A172 (cell line): ENCODE data around the gene PTPRM. TPM values are rescaled to one million over a fixed set of nuclear protein-coding genes. Genes with fewer than 3 reads are reported as not detected.

Experiments
- DNase-seq: peaks from one replicate; pipeline ENCODE4 v3.0.0-alpha.2; 2015; ENCODE audit warnings: low spot score
- total RNA-seq: library from RNA; depleted of rRNA; stranded (reverse); fragments of >200 nt; shearing (Covaris generic); gene quantifications from 2 replicates; pipeline ENCODE4 v1.2.3, GENCODE V29; 2014

PTPRM gene
- total RNA-seq, 1 experiment from 2014 or later, result 26.4 TPM

DNA sequence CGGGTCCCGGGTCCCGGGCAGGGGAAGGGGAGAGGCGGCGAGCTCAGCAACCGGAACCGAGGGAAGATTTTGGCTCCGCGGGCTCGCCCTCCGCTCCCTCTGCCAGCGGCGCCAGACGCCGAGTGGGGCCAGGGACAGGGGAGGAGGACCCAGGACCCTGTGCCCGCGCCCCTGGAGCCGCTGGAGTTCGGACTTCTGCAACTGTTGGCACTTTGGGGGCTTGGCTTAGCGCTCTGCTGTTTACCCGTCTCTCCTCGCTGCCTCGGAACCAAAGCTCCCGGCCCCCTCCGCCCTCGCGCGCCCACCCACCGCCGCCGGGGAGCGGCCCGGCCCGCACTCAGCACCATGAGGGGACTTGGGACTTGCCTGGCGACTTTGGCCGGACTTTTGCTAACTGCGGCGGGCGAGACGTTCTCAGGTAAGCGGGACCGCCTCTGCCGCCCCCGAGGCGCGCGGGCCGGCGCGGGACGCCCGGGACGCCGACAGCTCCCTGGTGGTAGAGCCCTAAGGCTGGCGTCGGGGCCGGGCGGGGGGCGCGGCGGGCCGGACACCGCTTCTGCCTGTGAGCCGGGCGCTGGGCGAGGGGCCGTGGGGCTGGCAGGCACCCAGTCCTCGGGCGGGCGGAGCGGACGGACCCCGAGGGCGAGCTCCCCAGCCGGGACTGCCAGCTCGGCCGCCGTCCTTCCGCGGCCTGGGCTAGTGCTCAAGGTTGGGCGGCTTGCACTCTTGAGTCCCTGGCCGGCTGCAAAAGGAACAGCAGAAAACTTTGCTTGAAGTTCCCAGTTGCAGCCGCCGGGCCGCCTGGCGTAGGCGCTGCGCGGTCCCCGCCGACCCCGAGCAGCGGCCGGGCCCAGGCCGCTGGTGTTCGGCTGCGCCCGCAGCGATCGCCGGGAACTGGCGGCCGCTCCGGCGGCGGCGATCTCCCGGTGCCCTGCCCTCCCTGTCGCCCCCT lies 634 bp downstream of the PTPRM start:
- no peak for DNase-seq

GRCh38 chr18:7568426-7568825 lies 1.3 kb downstream of the PTPRM start:
- DNase-seq, result no peak

GRCh38 chr18:7571626-7572025 lies 4.5 kb downstream of the PTPRM start:
- DNase-seq, result no peak

GRCh38 chr18:7572822-7573221 lies 5.7 kb downstream of the PTPRM start:
- DNase-seq, result no peak

DNA sequence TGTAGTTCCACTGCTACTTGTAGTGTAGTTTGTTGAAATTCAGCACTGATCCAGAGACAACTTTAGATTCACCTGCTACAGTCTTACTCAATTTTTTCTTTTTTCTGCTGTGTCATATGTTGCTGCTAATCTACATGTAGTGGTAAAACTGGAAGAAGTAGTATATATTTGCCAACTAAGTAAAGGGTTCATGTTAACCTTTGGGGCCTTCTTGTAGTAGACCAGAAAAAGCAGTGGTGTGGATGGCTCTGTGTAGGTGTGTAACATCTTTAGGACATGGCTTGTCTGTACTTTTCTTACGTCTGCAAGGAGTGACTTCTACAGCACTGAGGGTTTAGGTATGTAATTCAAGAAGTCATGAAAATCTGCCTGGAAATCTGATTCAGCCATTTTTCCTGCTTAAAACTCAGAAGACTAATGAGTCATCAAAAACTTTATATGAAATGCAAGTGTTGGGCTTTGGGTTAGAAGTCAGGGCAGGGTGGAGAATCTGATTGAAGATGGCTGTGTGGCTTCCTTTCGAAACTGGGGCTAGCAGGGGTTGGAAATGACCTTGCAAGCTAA lies 8.4 kb downstream of the PTPRM start:
- DNase-seq, result no peak

- no peak for DNase-seq
Measured at GRCh38 chr18:7576077-7576476, 9.0 kb downstream of the PTPRM start.

GRCh38 chr18:7576685-7577084 lies 9.6 kb downstream of the PTPRM start:
- peak; percentile 58 for DNase-seq

DNA sequence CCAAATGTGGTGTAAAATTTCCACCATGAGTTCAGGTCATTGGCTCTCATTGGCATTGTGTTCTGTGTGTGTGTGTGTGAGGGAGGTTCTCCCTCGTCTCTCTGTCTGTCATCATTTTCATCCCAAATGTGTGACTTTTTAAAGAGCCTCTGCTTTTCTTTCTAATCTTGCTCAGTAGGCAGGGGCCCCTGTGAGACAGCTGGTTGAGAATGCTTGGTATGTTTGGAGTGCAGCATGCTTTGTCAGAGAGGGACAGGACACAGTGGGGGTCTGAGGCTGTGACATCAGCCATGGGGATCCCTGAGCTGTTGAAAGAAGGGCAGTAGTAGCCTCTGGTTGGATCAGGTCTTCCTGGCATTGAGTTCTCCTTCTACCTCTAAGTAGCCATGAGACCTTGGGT lies 10.6 kb downstream of the PTPRM start:
- DNase-seq, result peak; percentile 81

DNA sequence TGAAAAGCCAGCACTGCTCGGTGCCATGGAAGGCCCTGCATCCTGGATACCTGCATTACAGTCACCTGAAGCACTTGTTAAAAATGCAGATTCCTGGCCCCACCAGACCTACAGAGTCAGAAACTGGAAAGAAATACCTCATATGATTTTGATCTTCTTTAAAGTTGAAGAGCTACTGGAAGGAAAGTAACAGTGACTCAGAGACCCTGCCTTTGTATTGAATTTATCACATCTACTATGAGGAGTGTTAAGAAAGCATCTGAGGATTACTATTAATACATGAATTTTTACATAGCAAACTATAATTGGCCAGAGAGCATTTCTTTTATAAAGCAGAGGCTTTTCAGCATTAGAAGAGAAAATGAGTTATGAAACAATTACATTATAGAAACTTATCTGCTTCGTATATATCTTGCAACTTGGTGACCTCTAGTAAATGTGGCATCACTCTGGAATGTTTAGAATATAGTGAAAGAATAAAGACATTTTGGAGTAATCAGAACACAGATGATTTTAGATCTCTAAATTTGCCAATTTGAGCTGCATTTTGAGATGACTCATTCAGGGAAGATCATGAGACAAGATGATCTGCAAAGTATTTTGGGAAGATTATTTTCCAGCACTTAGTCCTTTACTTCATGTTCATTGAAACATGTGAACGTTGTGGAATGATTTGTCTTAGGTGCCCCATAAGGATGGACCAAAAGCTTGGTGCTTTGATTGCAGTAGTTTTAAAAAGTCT lies 12.2 kb downstream of the PTPRM start:
- DNase-seq, result no peak

DNA sequence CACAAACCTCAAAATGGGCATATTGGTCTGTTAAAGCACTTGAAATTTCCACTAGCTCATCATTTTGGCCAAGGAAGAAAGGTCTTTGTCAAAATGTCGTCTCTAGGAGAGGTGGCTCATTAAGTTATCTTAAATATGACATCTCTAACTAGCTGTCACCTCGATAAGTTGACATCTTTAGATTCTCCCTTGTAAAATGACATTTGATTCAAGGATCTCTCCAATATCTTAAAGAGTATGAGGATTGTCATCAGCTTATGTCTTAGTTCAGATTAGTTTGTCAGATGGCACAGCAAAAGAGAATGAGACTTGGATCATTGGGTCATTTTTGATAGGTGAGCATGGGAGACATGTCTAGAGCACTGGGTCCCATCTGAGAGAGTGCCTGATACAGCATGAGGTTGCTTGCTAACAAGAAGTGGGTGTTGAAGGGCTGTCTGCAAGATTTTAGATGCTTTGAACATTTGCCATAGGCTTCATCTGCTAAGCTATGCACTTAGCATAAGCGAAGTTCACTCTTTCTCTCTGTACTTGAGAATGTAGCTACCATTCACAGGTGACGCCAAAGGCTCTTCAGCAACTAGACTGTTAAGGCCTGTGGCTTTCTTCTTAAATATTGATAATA lies 12.9 kb downstream of the PTPRM start:
- no peak for DNase-seq

- no peak for DNase-seq
Measured at GRCh38 chr18:7584646-7585275, 17.6 kb downstream of the PTPRM start.

DNA sequence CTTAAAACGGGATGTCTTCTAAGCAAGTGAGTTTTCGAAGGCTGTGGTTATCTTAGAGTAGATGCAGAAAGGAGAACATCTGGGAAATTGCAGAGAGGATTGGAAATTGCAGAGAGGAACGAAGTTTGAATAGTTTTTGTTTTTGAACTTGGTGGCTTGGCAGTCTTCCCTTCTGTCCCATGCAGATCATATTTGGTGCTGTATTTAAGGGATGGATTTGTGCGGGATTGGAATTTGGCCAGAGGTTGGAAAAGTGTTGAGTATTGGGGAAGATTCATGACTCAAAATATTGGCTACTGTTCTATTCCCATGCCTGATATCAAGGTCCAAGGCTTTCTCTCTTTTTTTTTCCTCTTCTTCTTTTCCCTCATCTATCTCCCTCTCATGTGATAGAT lies 18.2 kb downstream of the PTPRM start:
- no peak for DNase-seq

- DNase-seq, result no peak
Measured at GRCh38 chr18:7586379-7586778, 19.3 kb downstream of the PTPRM start.

GRCh38 chr18:7590826-7591560 lies 23.9 kb downstream of the PTPRM start:
- DNase-seq, result no peak

DNA sequence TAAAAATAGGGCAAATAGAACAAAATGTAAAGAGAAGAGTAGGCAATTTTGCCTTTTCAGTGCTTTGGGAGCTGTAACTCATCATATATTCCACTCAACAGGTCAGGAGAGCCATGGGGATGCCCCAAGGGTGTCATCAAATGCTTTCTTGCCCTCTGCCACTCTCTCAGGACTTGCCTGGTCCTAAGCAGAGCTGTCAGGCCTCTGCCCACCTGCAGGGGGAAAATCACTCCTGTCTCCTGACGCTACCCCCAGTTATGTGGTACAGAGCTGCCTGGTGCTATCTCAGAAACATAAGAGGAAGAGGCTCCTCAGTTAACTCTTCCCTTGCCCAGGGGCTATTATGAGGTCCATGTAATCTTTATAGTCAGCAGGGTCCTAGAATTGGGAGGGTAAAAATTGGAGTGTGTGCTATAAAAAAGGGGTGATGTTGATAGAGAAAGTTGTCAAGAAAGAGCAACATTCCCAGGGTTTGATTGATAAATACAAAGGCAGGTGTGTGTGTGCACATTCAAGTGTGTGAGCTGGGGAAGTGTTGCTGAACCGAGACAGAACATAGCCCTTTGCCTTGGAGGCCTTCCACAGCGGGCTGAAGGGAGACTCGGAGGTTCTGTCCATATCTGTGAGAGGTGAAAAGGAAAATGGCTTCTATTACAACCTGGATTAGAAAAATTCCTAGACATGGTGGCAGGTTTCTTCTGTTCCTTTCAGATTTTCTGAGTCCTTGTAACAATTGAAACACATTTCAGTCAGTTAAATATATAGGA lies 25.4 kb downstream of the PTPRM start:
- no peak for DNase-seq

DNA sequence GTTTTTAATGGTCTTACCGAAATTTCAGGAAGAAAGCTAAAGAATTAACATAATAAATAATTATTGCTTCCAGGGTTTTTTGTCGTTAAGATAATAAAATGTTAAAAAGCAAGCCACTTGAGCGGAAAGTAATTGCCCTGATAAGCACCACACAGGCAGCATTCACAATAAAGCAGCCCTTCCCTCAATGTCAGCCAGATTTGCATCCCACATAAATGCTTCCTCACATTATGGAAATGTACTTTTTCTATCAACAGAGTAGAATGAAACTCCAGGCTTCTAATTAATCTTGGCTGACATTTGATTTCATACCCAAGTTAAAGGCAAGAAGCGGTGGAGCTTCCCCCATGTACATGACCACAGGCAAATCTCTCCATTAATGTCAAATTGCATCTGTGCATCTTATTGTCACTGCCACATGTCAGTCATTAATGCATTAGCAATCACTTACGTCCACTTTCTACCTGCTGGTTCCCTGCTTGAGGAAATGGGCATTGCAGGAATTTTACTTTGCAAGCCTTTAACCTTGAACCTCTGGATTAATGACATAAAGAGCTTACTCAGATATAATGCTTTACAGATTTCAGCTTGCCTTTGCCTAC lies 26.2 kb downstream of the PTPRM start:
- no peak for DNase-seq

- DNase-seq, result no peak
Measured at GRCh38 chr18:7596147-7596546, 29.0 kb downstream of the PTPRM start.

- no peak for DNase-seq
Measured at GRCh38 chr18:7597500-7597899, 30.4 kb downstream of the PTPRM start.

DNA sequence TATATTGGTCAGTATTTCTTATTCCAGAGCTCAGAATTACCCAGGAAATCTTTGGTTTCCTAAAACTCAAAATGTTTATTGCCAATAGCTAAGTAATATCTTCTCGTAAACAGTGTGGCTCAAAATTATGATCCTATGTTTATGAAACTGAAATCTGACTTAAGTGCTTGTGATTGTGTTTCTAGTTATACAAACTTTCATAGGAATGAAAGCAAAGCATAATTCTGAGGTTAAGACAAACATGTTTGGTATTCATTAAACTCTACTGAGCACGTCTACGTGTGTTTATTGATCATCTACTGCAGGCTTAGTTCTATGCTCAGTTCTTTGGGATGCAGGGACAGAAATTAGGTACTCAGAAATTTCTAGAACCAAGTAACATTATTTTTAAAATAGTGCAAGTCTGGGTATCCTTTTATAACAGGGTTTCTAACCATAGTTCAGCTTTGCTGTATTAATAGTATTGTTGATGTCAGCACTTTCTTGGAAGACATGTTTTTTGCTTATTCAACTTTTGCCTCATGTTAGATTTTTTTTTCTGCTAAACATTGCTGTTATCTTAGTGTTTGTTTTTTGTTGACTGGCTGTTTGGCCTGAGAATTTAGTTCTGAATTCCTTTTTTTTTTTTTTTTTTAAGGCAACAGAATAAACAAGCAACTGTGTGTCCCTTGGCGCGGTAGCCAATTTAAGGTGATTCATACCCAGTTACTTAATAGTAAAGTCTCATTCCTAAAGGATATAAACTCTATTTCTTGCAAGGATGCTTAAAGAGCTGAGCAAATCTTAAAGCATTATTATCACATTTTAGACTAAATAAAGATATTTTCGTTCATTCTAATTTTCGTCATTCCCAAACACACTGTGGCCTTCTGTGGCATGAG lies 31.3 kb downstream of the PTPRM start:
- DNase-seq, result no peak
